HL-60 (cell line): ENCODE data around the gene GABRR2.

Experiments
- CTCF ChIP-seq: IDR thresholded peaks from one replicate; pipeline ENCODE4 v1.5.1; 2011; ENCODE audit warnings: low read length, control low read depth, inconsistent platforms; ENCODE audit not compliant: insufficient read depth
- GABPA ChIP-seq: IDR thresholded peaks from 2 replicates; pipeline ENCODE4 v1.6.1; 2012; ENCODE audit warnings: low read depth
- POLR2AphosphoS5 ChIP-seq: IDR thresholded peaks from 2 replicates; pipeline ENCODE4 v1.6.1; 2012; ENCODE audit warnings: low read depth
- REST ChIP-seq: IDR thresholded peaks from 2 replicates; pipeline ENCODE4 v1.6.1; 2012; ENCODE audit warnings: low read depth; ENCODE audit not compliant: insufficient replicate concordance

GRCh38 chr6:89282749-89283148 is 32.4 kb downstream of the GABRR2 start:
- TF ChIP-seq CTCF (no peak), GABPA (no peak), REST (no peak), POLR2AphosphoS5 (no peak)
